Lower leg skin (tissue), 4 donors: ENCODE measurements around the gene EMX2. TPM values are rescaled to one million over a fixed set of nuclear protein-coding genes. Genes with fewer than 3 reads are reported as not detected.

ENCODE experiments used
- DNase-seq, 2 donors: peaks; one replicate each; pipeline ENCODE4 v3.0.0-alpha.2; 2019; ENCODE audit warnings: low spot score in 2 of 2
- H3K4me3 ChIP-seq: fragments of 200-600 bp; sonication (generic); 2 replicates; pipeline ENCODE4 v1.5.1; 2017; ENCODE audit warnings: mild to moderate bottlenecking, low read depth; ENCODE audit not compliant: poor library complexity, severe bottlenecking
- CTCF ChIP-seq, 3 donors: fragments of 450-650 bp; IDR thresholded peaks; one replicate each; pipeline ENCODE4 v1.5.1; 2016; ENCODE audit warnings: antibody characterized with exemption in 3 of 3, mild to moderate bottlenecking in 3 of 3, moderate library complexity in 2 of 3
- POLR2A ChIP-seq, 2 donors: fragments of 450-650 bp; IDR thresholded peaks; one replicate each; pipeline ENCODE4 v1.6.1; 2016 to 2017; ENCODE audit warnings: antibody characterized with exemption in 2 of 2, mild to moderate bottlenecking in 1 of 2, moderate library complexity in 1 of 2
- WGBS, 2 donors: methylation state at CpG; one replicate each; pipeline ENCODE4 v1.1.5; 2018; 5-methylcytosine and 5-hydroxymethylcytosine counted together
- intact Hi-C: fragments of 100-400 bp; cut with DNase I; formaldehyde crosslinking; loops from one replicate; pipeline ENCODE4 v1.15.0; 2023; ENCODE audit warnings: low total_unique reads
- total RNA-seq, 4 donors: library from RNA; depleted of rRNA; stranded (reverse); fragments of >200 nt; gene quantifications; one replicate each; pipeline ENCODE4 v1.1.0, GENCODE V29; 2016

EMX2 gene
- total RNA-seq, 4 donors from 2014 or later = 3.7 to 10.4 (median 7.2) TPM

- TF ChIP-seq POLR2A (IDR thresholded peaks at IDR 0.05) (no peak), CTCF (IDR thresholded peaks at IDR 0.05) (no peak)
- intact Hi-C loops = no loop called here
- H3K4me3 ChIP-seq = no peak overlapping the region
- no peak for DNase-seq
- 51 to 56% methylated on average over 22 of the region's 22 CpGs for WGBS, 2 donors
These were observed 8.2 kb downstream of the EMX2 start for GRCh38 chr10:117550599-117551329.

GRCh38 chr10:117551330-117552155, 9.0 kb downstream of the EMX2 start:
- DNase-seq = peak in 1 of 2 donors; percentile 85
- H3K4me3 ChIP-seq = no peak overlapping the region
- TF ChIP-seq CTCF (IDR thresholded peaks at IDR 0.05) (no peak), POLR2A (IDR thresholded peaks at IDR 0.05) (no peak)
- 45 to 51% methylated on average over 45 of the region's 45 CpGs for WGBS, 2 donors
- intact Hi-C loops = no loop called here

- TF ChIP-seq POLR2A (IDR thresholded peaks at IDR 0.05) = no peak
- TF ChIP-seq CTCF (IDR thresholded peaks at IDR 0.05) = no peak
- no peak overlapping the region for H3K4me3 ChIP-seq
- peak; percentile 28 to 90 for DNase-seq
- WGBS, 2 donors = 1 to 7% methylated on average over 23 to 39 of the region's 39 CpGs
- intact Hi-C loops = no loop called here
These were observed 9.6 kb downstream of the EMX2 start for GRCh38 chr10:117552156-117552631.

- peak; percentile 18 to 85 for DNase-seq
- H3K4me3 ChIP-seq = no peak overlapping the region
- TF ChIP-seq CTCF (IDR thresholded peaks at IDR 0.05) (no peak), POLR2A (IDR thresholded peaks at IDR 0.05) (no peak)
- 10 to 11% methylated on average over 13 of the region's 13 CpGs for WGBS, 2 donors
- intact Hi-C loops = no loop called here
These were observed 10.2 kb downstream of the EMX2 start for GRCh38 chr10:117552701-117553141.

- peak; percentile 28 to 88 for DNase-seq
- no peak overlapping the region for H3K4me3 ChIP-seq
- intact Hi-C loops = no loop called here
- TF ChIP-seq POLR2A (IDR thresholded peaks at IDR 0.05) (no peak), CTCF (IDR thresholded peaks at IDR 0.05) (no peak)
- WGBS, 2 donors = 1 to 5% methylated on average over 26 to 61 of the region's 65 CpGs
These were observed 10.7 kb downstream of the EMX2 start for GRCh38 chr10:117553142-117553814.
